ENCODE data around the gene TRDMT1.

DNA sequence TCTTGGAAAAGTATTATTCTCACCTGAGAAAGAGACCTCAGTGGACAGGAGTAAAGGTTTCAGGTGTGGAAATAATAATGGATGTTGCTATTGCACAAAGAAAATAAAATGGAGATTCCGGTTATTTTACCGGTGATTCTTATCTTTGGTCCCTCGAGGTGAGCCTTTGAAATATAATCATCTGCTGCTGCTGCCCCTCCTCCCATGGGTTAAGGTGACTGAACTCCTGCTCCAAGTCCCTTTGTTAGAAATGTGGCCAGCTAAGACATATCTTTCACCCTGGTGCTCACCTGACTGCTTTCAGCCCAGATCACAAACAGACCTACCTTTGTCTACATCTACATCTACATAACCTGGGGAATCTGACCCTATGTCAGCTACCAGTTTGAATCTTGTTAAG is 77.5 kb downstream of the TRDMT1 start:
- TF ChIP-seq EZH2phosphoT487 (IDR thresholded peaks at IDR 0.05; ENCODE audit: low read depth, severe bottlenecking, unreplicated experiment), result no peak
- TF ChIP-seq, protein P1, sequence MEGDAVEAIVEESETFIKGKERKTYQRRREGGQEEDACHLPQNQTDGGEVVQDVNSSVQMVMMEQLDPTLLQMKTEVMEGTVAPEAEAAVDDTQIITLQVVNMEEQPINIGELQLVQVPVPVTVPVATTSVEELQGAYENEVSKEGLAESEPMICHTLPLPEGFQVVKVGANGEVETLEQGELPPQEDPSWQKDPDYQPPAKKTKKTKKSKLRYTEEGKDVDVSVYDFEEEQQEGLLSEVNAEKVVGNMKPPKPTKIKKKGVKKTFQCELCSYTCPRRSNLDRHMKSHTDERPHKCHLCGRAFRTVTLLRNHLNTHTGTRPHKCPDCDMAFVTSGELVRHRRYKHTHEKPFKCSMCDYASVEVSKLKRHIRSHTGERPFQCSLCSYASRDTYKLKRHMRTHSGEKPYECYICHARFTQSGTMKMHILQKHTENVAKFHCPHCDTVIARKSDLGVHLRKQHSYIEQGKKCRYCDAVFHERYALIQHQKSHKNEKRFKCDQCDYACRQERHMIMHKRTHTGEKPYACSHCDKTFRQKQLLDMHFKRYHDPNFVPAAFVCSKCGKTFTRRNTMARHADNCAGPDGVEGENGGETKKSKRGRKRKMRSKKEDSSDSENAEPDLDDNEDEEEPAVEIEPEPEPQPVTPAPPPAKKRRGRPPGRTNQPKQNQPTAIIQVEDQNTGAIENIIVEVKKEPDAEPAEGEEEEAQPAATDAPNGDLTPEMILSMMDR (IDR thresholded peaks at IDR 0.05; ENCODE audit: poor library complexity), result no peak
- no peak for TF ChIP-seq EZH2 (IDR thresholded peaks at IDR 0.05; ENCODE audit: borderline replicate concordance)
